Endometrial microvascular endothelial cells (primary cell): ENCODE measurements around the gene LIFR. TPM values are rescaled to one million over a fixed set of nuclear protein-coding genes. Genes with fewer than 3 reads are reported as not detected.

Experiments
- in situ Hi-C: cut with HindIII; loops from 2 replicates; pipeline ENCODE4 v1.10.0; 2017; ENCODE audit warnings: low sequenced_read_pairs, low pct_unique_long_range_greater_than_20kb; ENCODE audit errors: inconsistent ontology term
- total RNA-seq: library from RNA; depleted of rRNA; stranded (reverse); fragments of >200 nt; gene quantifications from one replicate; pipeline ENCODE4 v1.2.3, GENCODE V29; 2015; ENCODE audit errors: inconsistent ontology term

LIFR gene
- total RNA-seq, 1 donor from 2014 or later = 48.0 TPM

DNA sequence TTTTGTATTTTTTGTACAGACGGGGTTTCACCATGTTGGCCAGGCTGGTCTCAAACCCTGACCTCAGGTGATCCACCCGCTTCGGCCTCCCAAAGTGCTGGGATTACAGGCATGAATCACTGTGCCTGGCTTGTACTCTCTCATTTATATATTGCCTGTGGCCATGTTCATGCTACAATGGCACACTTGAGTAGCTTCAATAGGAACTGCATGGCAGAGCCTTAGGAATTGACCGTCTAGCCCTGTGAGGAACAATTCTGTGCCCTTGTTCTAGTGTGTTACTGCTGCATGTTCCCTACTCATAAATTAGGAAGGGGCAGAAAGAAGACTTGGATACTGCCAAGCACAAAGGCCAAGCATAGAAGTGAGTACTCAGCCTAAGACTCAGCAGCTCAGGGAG, 104.2 kb downstream of the LIFR start:
- in situ Hi-C loops = no loop called here

DNA sequence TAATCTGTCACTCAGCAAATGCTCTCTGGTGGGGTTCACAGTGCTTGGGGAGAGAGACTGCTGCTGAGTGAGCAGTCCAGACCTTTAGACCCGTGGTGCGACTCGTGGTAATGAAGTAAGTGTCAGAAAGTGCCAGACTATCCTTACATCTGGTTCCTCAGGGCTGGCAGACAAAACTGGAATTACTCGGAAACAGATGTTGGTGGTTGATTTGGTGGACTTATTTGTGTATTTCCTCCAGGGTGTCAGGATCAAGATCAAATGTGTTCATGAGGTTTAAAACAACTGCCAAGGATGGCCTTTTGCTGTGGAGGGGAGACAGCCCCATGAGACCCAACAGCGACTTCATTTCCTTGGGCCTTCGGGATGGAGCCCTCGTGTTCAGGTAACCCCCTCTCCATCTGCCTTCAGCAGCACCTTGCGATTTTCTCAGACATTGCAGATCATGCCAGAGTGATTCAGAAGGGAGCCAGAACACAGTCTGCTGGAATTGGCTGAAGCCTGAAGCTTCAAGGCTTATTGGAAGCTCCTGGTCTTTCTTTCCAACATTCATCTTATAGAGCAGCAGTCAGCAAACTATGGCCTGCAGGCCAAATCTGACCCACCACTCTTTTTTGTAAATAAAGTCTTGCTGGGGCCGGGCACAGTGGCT, 105.2 kb downstream of the LIFR start:
- in situ Hi-C loops = no loop called here

DNA sequence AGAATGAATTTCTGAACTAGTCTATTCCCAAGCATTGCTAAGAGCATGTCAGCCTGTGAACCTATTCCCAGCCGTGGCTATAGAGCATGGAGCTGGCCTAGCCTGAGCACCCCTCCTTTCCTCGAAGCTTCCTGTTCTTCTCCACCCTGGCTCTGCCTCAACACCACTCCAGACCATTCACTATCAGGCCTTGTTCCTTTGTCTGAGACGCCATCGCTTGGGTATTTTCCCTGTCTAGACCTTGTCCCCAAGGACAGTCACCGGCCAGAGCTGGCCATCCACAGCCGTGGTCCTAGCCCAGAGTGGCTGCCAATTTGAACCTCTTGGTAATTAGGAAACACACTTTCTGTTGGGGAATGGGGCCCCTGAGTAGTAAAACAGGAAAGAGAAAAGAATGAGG, 105.8 kb downstream of the LIFR start:
- in situ Hi-C loops = no loop called here

DNA sequence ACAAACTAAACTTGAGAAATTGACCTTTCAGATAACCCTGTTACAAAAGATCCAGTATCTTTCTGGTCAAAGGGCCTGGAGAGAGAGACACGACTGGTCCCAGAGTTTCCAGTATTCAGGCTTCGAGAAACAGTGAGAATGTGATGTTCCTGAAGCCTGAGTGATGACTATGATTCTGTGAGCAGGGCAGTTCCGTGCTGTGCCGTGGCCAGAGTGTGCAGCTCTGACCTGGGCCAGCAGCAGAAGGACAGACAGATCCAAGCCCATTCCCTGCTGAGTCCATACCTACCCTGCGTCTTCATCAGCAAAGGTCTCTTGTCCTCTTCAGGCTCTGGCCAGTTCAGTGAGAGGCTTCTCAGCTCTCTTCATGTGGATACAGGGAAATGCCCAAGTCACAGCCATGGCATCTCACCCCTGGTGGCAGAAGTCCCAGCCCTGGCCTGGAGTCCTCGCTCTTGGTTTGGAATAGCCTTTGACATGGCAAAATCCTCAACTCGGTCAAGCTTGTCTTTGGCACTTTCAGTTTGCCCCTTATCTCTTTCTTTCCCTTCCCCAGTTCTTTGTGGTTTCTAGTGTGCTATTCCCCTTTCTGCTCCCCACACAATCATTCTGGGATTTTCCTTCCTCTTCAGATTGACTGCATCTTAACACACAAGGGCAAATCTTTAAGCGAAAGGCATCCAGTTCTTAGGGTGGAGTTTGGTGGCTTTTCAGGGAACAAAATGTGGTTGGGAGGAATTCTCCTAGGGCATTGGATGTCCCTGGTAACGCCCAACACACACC, 107.7 kb downstream of the LIFR start:
- in situ Hi-C loops = no loop called here

DNA sequence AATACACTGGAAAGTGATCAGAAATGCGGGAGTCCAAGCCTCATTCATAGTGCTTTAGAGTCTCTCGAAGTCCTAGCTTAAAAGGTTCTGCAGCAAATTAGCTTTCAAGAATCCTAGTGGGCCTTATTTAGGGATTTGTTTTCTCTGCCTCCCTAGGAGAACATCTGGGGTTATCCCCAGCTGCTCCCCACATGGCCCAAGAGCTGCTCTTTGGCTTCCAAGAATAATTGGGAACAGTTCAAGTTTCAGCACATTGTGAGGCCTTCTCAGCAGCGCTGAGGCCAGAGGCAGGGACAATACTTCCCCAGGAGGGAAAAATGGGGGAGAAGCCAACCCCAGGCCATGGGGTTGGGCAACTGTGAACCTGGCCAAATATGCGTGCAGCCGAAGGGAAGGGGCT, 108.7 kb downstream of the LIFR start:
- in situ Hi-C loops = no loop called here

DNA sequence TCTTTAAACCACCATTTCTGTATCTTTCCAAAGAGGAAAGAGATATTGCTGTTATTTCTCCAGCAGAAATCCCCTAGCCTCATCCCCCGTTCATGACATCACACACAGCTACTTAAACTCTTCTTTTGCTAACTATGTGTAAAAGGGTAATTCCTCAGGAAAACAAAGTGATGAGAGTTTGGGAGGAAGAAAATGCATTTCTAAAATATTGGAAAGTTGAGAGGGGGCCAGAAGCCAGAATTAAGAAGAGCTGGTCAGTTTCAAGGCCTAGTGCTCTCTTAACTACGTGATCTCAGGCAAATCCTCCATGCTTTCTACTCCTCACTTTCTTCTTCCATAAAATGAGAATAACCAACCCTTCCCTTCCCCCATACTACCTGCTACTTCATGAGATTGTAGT, 109.4 kb downstream of the LIFR start:
- in situ Hi-C loops = no loop called here

DNA sequence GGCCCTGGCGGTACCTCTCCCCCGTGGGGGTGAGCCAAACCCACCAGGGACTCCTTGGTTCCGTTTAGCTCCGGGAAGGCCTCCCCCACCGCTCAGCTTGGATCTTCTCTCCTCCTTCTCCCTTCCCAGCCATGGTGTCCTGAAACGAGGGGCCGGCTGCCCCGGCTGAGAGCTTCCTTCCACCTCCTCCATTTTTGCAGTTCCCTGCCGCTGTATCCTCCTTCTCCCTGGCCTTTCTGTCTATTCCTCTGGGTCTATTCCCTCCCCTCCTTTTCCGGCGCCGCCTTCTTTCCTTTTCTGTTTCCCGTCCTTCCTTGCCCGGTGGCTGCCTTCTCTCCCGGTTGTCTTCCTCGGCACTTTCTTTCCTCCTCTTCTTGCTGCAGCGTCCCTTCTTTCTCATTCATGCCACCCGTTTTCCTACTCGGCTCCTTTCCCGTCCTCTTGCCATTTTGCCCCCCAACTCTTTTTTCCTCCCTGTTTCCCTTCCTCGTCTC, 110.4 kb downstream of the LIFR start:
- in situ Hi-C loops = no loop called here

DNA sequence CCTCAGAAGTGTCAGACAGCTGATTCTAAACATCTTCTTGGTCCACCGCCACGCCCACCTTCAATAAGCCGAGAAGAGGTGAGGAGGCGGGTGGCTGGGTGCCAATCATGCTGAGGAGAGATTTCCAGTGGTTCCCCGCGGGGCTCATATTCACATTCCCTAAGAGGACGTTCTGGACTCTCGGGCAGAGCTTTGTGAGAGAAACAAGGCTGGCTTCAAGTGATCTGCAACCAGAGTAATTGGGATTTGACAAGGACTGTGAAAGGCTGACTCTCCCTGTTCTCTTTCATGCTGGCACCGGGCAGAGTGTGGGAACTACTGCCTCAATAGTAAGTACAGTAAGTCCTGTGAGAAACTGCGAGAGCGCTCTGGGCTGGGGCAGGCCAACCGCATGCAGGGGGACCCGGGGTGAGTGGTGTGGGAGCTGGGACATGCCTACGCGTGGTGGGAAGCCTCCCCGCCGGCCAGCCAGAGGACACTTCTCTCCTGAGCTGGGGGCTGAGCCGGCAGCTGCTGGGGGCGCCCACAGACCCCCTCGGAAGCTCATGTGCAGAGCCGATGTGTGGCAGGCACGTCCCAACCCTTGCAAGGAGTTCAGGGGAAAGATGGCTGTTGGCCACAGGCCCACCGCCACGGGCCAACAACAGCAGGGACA, 110.9 kb downstream of the LIFR start:
- in situ Hi-C loops = no loop called here

DNA sequence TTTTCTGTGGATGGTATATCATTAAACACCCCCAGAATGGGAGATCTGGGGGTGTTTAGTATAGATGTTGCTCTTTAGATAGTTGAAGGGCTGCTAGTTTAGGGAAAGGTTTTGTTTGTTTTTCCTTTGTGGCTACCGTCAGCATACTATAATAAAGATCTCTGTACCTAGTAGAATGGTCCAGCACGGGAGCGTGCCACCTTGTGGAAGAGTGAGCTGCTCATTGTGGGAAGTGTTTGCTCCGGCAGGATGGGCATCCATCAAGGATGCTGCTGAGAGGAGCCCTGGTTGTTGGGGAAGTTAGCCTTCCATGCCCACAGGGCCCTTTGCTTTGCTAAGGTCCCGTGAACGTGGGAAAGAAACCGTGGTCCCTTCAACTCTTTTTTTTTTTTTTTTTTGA, 113.1 kb downstream of the LIFR start:
- in situ Hi-C loops = no loop called here

DNA sequence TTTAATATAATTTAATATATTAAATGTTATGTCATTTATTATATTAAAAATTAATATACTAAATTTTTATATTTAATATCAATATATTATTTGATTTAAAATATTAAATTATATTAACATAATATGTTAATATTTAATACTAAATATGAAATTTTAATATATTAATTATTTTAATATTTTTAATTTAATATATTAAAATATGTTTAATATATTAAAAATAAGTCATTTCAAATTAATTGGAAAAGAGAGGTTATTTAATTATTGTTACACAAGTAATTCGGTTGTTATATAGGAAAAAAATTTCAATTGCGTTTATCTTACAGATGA, 114.2 kb downstream of the LIFR start:
- in situ Hi-C loops = no loop called here

DNA sequence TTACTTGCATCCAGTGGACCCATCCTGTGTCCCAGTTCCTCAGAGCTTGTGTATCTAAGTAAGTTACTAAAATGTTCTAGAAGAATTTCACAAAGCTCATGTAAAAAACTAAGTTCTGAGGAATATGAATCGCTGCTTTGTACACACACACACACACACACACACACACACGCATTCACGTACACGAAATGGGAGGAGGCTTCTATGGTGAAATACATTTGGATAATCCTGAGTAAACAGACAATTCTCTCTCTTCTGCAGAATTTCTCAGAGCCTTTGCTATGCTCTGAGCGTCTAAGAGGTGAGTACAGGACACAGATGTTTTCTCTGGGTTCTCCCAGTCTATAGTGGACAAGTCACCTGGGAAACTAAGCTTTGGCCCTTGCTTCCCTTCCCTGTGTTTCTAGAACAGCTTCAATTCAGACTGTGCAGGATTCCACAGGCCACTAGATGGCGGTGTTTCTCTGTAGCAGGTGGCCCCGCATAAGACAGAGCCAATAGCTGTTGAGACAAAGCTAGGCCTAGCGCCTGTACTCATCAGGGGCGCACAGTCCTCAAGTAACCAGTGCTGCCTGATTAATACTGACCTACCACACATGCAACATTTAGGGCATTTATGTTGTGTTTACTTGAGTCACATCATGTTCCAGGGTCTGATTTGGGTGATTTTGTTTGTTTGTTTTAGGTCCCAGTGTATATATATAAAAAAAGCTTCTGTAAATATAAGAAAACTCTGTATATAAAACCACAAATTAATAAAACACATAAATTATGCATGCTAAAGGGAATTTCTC, 114.8 kb downstream of the LIFR start:
- in situ Hi-C loops = no loop called here

DNA sequence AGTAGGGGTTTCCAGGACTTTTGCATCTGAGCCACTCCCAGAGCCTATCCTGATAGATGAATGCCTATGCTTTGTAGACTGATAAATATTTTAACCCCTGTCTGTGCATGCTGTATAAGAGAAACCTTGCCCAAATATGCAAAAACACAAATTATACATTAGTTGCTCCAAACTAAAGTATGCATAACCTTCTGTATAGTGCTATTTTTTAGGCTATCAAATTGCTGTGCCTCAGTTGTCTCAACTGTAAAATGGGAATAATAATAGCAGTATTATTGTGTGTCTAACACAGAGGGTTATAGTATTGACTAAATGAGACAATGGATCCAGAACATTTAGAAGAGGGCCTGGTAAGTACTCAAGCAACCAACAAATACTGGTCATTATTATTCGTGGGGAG, 117.7 kb downstream of the LIFR start:
- in situ Hi-C loops = loop anchor here (10.0 kb wide), 1 partner anchor 366 kb away; no protein-coding TSS in a partner anchor

DNA sequence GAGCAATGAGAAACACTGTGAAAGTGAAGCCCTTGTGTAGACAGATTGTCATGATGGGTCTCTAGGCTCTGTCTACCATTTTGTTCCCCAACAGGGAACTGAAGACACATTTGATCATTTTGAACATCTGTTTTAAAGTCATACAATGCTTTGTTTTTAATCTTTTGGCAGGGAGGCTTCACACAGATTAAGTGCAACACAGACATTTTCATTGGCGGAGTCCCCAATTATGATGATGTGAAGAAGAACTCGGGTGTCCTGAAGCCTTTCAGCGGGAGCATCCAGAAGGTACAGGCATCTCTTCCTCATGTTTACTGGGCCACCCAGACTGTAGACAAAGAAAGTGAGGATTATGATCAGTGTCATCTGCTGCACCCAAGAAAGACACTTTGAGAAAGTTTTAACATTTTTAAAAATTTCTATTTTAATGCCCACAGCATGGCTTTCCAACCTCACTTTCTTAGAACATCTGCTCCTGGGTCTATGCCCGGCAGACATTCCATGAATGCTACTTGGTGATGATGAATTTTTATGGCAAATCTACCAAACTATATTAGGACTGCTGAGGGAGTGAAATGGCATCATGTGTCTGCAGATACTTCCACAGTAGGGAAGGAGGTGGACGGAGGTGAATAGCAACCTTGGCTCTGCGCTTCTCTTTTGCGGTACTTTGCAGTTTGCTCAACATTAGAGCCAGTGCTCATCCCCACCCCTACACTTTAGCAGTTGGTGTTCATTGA, 121.3 kb downstream of the LIFR start:
- in situ Hi-C loops = loop anchor here (10.0 kb wide), 1 partner anchor 370 kb away; no protein-coding TSS in a partner anchor

DNA sequence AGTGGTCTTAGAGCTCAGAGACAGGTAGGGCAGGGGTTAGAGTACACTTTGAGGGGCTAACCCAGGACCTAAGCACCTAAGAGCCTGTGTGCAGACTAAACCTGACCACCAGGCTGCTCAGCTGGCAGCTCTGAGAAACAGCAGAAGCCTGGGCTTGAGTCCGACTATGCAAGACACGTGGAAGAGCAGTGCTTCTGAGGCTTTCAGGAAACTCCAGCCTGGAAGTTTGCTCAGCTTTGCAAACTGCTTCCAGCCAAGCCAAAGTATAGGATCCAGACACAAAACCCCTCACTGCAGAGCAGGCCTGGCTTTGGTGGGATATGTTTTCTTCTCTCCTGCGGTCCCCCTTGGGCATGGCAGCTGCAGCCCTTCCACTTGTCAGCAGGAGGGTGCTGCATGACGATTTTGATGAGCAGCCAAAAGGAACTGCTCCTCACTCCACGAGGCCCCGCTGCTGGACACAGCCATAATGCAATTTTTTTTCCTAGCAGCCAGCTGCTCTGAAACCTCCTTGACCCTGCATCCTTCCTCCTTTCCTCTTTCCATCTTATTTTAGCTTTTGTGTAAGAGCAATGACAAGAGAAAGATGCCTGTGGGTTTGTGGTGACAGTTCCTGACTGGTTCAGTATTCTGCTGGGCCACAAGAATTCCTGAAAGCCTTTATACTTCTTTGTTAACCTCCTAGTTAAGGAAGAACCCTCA, 123.1 kb downstream of the LIFR start:
- in situ Hi-C loops = loop anchor here (10.0 kb wide), 1 partner anchor 371 kb away; no protein-coding TSS in a partner anchor

DNA sequence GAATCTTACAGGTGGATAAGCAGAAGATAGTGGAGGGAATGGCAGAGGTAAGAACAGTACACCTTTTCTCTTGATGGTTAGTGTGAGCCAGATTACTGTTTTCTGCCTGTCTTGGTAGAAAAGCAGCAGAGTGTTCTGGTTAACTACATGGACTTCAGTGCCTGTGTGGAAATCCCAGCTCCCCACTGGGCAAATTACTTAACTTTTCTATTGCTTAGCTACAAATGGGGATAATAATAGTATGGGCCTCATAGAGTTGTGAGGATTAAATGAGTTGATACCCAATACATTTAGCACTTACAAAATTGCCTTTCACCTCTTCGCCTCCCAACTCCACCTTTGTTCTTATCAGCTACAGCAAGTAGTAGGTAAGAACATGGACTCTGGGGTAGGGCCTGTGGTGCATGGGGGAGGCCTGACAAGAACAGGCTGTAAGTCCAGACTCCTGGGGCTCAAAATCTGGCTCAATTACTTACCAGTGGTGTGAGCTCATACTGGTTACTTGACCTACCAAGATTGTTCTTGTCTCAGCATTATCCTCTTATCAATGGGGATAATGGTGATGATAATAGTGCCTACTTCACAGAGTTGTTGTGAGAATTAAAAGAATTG, 125.1 kb downstream of the LIFR start:
- in situ Hi-C loops = loop anchor here (10.0 kb wide), 1 partner anchor 373 kb away; no protein-coding TSS in a partner anchor

DNA sequence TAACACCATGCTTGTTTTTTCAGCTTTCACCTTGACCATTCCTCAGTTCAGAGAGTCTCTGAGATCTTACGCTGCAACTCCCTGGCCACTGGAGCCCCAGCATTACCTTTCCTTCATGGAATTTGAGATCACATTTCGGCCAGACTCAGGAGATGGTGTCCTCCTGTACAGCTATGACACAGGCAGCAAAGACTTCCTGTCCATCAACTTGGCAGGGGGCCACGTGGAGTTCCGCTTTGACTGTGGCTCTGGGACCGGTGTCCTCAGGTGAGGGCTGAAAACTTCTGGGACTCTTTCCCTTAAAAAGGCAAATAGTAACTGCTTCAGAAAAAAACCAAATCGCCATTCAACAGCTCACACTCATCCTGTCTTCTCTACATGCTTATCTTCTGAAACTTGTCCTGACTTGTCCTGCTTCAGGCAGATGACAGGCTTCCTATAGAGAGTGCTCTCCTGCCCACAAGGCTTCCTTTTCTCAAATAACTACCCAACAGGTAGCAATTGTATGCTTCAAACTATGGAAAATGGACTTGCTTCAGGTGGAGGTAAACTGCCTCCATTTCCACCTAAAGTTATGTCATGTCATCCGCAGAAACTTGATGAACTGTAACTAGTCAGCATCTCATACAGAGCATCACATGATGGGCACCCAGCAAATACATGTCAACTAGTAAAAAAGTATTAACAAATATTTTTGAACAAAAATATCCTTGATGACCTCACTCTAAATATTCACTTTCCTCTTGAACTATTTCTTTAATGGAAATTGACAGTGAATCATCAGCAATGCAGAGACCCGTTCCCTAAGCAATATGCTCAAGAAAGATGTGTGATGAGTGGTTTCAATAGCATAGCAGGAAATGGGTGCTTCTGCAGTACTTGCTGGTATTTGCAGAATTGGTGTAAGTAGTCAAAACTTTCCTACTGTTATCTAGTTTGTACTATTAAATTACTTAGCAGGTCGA, 129.2 kb downstream of the LIFR start:
- in situ Hi-C loops = no loop called here
